Left ventricle myocardium superior (tissue), 1 donor: ENCODE results near the gene PCP2. TPM values are rescaled to one million over a fixed set of nuclear protein-coding genes. Genes with fewer than 3 reads are reported as not detected.
"Not testable (repeated sequence)": the region's sequence is repeated elsewhere in the genome, so short reads cannot be mapped to it uniquely, and the experiment has no call there.

ENCODE experiments used
- ATAC-seq: fragments of 200-7000 bp; cut with Tn5 transposase; one replicate; pipeline ENCODE4 v1.9.1; 2020; ENCODE audit warnings: mild to moderate bottlenecking, moderate library complexity
- DNase-seq: peaks from one replicate; pipeline ENCODE4 v3.0.0-alpha.2; 2020
- intact Hi-C: fragments of 100-400 bp; cut with micrococcal nuclease; formaldehyde crosslinking; loops from one replicate; pipeline ENCODE4 v1.11.0; 2022
- total RNA-seq: library from RNA; stranded (reverse); fragmentation: NEBNext Ultra II Directional; extraction: Animal tissue kit (Norgen Biotek cat#: 25700); gene quantifications from one replicate; pipeline ENCODE4 v1.2.1, GENCODE V29; 2021
- donor health status: DM: no; HTN: yes; CAD: no; lungs with severe emphysema.

Gene PCP2
- total RNA-seq, 1 donor from 2014 or later, result 6.5 TPM

DNA sequence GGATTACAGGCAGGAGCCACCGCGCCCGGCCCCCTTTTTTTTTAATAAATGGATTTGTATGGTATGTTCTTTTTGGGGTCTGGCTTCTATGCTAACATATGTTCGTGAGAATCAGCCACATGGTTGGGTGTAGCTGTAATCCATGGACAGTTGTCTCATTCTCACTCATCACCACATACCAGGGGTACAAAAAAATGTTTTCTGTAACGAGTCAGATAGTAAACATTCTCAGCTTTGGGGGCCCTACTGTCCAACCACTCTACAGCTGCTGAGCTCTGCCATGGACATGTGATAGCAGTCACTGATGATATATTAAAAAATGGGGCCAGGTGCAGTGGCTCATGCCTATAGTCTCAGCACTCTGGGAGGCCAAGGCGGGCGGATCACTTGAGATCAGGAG lies 30.2 kb upstream of the PCP2 start:
- DNase-seq, result no peak
- ATAC-seq, result no peak
- intact Hi-C loops, result no loop called here

DNA sequence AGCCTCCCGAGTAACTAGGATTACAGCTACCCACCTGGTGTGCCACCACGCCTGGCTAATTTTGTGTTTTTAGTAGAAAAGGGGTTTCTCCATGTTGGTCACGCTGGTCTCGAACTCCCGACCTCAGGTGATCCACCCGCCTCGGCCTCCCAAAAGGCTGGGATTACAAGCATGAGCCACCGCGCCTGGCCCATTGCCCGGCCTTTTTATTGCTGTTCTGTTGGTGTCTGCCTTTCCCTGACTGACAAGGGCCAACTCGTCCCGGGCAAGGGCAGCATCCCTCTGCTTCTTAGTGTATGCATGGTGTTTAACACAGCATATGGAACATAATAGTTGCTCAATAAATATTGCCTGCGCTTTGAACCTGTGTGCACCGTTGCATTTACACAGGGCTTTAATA lies 29.1 kb upstream of the PCP2 start:
- no peak for DNase-seq
- ATAC-seq, result no peak
- intact Hi-C loops, result no loop called here

DNA sequence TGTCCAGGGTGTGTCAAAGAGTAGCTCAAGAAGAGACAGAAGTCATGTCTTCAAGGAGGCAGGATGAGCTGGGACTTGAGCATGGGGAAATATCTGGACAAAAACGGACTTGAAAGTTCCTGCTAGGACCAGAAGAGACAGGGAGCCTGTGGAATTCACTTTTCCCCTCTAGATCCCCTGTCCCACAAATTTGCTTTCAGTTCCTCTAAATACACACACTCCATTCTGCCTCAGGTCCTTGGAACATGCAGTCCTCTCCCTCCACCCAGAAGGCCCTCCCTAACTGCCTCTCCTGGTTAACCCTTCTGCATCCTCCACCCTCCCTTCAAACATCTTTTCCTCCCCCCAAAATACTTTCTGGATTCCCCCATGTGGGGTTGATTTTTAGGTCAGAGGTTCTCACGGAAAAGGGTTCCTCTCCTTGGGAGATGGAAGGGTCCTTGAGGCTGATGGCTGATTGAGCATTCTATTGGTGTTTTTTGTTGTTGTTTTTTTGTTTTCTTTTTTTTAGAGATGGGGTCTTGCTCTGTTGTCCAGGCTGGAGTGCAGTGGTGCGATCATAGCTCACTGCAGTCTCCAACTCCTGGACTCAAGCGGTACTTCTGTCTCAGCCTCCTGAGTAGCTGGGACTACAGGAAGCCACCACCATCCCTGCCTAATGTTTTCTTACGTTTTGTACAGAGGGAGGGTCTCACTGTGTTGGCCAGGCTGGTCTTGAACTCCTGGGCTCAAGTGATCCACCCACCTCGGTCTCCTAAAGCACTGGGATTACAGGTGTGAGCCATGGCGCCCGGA lies 28.4 kb upstream of the PCP2 start:
- intact Hi-C loops, result no loop called here
- ATAC-seq, result no peak
- no peak for DNase-seq

DNA sequence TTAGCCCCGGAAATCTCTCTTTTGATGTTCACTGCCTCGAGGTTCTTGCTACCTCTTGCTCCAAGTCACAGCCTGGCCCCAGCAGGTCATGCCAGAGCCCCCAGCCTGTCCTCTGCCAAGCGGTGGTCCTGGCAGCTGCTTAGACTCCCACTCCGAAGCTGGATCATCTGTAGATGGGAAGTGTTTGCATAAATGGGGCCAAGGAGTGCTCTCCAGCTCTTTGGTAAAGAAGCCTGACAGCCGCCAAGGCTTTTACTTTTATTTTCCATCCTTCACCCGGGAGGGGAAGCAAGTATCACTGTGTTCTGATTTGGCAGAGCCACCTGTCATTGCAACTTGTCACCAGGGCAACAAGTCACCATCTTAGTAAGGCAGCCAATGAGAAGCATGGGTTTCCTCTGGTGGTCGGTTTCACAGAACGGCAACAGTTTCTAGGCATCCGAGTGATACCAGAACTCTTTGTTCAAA lies 24.7 kb upstream of the PCP2 start:
- no peak for DNase-seq
- intact Hi-C loops, result no loop called here
- ATAC-seq, result no peak

DNA sequence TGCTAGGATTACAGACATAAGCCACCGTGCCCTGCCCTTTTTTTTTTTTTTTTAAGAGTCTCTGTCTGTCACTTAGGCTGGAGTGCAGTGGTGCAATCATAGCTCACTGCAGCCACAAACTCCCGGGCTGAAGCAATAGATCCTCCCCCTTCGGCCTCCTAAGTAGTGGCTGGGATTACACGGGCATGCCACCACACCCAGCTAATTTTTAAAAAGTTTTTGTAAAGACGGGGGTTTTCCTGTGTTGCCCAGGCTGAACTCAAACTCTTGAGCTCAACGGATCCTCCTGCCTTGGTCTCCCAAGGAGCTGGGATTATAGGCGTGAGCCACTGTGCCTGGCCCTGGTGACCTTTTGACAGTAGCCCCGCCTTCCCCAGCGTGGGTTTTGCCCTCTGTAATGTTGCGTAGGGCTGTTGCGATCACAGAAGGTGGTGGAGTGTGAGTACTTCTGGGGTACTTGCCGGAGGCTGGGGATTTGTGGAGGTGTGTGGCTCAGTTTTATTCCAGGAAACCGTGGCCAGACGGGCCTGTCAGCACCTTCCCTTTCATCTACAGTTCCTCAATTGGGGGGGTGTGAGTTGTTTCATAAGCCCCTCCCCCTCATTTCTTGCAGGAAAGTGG lies 23.7 kb upstream of the PCP2 start:
- intact Hi-C loops, result no loop called here
- DNase-seq (no peak), ATAC-seq (peak; percentile 59)

DNA sequence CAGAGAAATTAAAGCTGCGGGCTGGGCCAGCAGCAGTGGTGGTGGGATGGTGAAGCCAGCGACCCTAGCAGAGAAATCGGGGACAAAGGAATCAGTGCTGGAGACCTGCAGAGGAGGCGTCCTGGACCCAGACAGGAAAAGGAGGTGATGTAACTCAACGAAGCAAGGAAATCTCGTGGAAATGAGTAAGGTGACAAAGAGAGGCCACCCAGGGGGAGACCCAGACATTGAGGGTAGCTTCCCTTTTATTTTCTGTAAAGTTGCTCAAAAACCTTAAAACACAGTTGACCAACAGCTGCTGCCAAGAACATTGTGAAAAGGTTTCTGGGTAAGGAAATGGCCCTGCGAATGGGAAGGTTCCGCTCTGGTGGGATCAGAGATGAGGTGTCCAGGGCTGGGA lies 22.1 kb upstream of the PCP2 start:
- no peak for DNase-seq
- intact Hi-C loops, result no loop called here
- no peak for ATAC-seq

DNA sequence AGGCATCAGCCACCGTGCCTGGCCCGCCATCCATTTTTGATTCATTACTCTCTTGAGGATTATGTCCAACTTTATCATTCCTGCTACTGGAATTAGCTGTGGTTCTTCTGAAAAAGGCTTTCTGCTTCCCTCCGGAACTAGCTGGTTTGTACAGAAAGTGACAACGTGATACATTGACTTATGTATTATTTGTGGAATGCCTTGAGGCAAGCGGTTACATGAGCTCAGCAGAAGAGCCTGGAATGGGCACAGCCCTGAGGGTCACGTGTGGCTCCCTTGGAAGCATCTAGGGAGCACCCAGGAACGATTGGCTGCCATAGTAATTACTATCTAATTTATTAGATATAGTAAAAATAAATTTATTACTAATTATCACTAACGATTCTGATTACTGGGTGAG lies 20.9 kb upstream of the PCP2 start:
- DNase-seq (no peak), ATAC-seq (no peak)
- intact Hi-C loops, result no loop called here

DNA sequence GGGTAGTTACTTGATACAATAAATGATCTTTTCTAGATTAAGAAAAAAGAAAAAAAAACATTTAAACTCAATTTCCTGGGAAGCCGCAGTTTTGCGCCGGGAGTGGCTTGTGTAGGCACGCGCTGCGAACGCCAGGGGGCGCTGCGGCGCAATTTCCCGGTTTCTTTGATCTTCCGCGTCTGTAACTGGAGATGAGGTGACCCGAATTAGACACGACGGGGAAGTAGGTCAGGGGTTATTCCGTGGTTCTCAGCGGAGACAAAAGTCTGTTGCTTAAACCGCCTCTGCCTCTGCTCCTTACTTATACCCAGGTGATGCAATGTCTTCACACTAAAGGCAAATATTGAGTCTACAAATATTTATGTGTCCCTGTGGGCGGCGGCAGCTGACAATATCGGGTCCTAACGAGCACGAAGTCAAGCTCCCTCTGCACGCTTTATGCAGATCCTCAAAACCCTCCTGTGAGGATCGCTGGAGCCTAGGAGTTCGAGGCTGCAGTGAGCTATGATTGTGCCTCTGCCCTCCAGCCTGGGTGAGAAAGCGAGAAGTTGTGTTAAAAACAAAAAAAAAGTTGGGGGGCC lies 18.6 kb upstream of the PCP2 start:
- intact Hi-C loops, result no loop called here
- ATAC-seq, result peak; percentile 84
- DNase-seq, result peak; percentile 89

DNA sequence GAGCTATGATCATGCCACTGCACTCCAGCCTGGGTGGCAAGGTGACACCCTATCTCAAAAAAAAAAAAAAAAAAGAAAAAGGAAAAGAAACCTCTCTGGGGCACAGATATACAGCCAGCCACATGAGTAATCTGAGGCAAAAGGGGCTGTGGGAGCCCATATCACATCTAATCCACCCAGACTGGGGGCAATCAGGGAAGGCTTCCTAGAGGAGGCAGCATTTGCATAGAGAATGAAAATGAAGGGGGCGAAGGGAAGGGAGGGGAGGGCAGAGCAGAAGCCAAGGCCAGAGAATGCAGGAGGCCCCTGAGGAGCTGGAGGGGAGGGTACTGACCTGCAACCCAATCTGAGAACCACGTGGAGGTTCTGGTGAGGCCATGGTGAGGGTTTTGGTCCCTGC lies 16.6 kb upstream of the PCP2 start:
- intact Hi-C loops, result no loop called here
- ATAC-seq (no peak), DNase-seq (no peak)

DNA sequence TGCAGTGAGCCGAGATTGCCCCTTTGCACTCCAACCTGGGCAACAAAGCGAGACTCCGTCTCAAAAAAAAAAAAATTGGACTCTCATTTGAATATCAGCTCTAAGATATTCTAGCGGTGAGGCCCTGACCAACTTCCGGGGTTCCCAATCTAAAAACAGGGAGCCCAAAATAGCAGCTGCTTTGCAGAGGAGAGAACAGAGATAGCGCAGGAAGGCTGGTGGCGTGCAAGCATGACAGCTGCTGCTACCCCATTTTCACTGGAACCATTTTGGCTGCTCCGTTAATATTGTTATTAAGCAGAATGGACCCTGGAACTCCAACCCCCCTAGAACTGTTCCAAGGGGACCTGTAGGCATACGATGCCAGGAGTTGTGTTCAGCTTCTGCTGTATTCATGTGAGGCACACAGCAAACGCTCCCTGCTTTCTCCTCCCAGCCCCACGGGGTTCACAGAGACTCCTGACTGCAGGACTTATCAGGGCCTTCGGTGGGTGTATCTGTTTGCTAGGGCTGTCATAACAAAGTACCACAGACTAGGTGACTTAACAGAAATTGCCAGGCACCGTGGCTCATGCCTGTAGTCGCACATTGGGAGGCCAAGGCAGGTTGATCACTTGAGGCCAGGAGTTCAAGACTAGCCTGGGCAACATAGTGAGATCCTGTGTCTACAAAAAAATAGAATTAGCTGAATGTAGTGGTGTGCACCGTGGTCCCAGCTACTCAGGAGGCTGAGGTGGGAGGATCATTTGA lies 14.9 kb upstream of the PCP2 start:
- ATAC-seq, result peak; percentile 43
- no peak for DNase-seq
- intact Hi-C loops, result no loop called here

DNA sequence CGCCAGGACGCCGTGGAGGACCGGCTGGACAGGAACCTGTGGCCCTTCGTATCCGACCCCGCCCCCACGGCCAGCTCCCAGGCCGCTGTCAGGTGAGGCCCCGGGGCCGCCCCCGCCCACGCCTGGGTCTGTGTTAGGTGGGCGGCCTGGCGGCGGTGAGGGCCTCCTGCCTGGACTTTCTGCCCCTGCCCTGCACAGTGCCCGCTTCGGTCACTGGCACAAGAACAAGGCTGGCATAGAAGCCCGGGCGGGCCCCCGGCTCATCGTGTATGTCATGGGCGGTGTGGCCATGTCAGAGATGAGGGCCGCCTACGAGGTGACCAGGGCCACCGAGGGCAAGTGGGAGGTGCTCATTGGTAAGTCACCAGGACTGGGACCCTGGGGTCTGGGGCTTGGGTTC lies 13.6 kb upstream of the PCP2 start:
- DNase-seq, result no peak
- intact Hi-C loops, result no loop called here
- no peak for ATAC-seq

DNA sequence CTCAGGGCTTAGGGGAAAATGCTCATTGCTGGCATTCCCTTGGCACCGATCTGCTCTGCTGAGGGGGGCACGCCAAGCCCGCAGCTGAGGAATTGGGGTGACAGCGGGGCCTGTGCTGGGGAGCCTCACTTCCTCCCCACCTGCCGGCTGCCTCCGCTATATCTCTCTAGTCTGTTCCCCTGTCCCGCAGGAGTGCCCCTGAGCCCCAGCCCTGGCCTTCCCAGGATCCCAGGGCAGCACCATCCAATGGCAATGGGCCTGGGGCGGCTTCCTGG lies 12.8 kb upstream of the PCP2 start:
- intact Hi-C loops, result no loop called here
- no peak for DNase-seq
- ATAC-seq, result no peak

DNA sequence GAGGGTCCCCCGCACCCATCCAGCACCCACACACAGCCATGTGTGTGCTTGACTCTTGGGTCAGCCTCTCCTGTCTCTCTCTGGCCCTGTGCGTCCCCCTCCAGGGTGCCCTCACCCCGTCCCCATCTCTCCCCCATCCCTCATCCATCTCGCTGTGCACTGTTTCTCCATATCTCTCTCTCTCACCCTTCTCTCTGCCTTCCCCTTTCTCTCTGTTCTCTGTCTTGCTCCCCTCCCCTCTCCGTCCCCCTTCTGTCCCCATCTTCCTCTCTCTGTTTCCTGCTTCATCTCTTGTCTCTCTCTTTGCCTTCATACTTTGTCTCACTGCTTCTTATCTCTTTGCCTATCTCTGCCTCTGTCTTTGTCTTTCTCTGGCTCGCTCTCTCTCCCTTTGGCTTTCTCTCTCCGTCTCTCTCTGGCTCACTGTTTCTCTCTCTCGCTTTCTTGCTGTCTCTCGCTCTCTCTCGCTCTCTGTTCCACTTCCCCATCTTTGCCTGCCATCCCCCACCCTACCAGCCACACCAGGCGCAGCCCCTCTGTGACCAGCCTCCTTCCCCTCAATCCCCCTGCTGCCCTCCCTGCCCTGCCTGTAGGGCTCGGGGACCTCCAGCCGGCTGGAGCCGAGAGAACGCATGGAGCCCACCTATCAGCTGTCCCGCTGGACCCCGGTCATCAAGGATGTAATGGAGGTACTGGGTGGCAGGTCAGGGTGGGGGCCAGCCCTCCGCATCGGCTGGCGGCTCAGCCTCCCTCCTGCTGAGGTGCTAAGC lies 12.3 kb upstream of the PCP2 start:
- intact Hi-C loops, result no loop called here
- no peak for DNase-seq
- ATAC-seq, result no peak

DNA sequence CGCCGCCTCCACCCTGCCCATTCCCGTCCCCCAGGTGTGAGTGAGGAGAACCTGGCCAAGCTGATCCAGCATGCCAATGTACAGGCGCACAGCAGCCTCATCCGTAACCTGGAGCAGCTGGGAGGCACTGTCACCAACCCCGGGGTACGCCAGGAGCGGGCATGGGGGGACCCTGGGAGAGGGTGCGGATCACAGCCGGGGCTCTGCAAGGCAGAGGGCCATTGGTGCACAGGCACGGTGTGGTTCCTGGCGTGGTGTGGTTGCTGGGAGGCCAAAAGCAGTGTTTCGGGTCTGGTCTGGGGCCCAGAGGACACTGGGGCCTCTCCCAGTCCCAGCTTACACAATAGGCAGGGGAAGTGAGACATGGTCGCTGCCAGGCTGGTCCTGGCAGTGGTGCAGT lies 11.6 kb upstream of the PCP2 start:
- no peak for ATAC-seq

DNA sequence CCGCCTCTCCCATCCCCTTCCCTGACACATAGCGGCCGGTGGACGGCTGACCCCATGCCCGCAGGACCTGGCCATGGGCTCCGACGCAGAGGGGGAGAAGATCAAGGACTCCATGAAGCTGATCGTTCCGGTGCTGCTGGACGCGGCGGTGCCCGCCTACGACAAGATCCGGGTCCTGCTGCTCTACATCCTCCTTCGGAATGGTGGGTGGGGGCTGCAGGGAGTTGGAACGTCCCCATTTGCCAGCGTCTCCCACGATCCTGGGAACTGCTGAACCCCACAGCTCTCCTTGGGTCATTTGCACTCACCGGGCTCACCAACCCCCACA lies 11.0 kb upstream of the PCP2 start:
- no peak for ATAC-seq
- no peak for DNase-seq
- intact Hi-C loops, result no loop called here

More for the DNA sequence above, 11.6 kb upstream of the PCP2 start:
- no peak for DNase-seq
- intact Hi-C loops, result no loop called here

DNA sequence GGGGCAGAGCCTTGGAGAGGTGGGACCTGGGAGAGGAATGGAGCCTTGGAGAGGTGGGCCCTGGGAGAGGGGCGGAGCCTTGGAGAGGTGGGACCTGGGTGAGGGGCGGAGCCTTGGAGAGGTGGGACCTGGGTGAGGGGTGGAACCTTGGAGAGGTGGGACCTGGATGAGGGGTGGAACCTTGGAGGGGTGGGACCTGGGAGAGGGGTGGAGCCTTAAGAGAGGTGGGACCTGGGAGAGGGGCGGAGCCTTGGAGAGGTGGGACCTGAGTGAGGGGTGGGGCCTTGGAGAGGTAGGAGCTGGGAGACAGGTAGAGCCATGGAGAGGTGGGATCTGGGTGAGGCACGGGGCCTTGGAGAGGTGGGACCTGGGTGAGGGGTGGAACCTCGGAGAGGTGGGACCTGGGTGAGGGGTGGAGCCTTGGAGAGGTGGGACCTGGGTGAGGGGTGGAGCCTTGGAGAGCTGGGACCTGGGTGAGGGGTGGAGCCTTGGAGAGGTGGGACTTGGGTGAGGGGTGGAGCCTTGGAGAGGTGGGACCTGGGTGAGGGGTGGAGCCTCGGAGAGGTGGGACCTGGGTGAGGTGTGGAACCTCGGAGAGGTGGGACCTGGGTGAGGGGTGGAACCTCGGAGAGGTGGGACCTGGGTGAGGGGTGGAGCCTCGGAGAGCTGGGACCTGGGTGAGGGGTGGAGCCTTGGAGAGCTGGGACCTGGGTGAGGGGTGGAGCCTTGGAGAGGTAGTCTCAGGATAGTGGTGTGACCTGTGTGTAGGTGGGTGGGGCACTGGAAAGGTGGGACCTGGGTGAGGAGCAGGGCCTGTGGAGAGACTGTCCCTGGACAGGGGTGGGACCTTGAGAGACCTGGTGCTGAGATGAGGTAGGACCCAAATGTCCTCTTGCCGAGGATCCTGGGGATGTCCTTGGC lies 10.4 kb upstream of the PCP2 start:
- intact Hi-C loops, DNase-seq, ATAC-seq: not testable (repeated sequence)

DNA sequence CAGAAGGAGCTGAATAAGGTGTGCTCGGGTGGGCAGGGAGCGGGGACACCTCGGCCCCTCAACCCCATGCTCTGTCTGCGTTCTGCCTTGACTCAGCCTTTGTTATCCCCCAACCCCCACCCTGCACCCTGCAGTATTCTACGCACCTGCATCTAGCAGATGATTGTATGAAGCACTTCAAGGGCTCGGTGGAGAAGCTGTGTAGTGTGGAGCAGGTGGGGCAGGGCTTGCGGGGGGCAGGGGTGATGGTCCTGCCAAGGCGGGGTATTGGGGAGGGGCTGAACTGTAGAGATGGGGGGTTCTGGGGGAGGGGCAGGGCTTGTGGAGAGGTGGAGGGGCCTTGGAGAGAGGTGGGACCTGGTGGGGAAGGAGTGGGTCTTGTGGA lies 9.5 kb upstream of the PCP2 start:
- no peak for DNase-seq
- intact Hi-C loops, result no loop called here

DNA sequence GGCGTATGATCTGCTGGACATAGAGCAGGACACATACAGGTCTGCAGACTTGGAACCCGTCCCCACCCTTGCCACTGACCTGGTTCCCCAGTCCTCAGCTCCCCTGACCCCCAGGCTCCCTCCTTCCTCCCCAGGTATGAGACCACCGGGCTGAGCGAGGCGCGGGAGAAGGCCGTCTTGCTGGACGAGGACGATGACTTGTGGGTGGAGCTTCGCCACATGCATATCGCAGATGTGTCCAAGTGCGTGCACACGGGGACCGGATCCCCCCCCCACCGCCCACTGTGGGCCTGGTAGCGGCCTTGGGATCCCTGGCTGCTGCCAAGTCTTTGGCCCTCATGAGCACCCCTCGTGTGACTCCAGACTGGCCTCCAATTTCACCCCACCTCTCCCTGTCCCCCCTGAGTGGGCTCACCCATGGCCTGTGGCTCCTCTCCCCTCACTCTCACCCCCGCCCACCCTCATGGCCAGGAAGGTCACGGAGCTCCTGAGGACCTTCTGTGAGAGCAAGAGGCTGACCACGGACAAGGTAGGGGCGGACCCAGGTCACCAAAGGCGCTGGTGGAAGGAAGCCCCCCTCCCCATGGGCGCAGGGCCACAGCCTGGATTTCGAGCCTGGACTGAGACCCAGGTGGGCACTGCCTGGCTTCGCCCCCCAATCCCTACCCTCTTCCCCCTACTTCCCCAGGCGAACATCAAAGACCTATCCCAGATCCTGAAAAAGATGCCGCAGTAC lies 8.9 kb upstream of the PCP2 start:
- ATAC-seq (no peak), DNase-seq (no peak)
- intact Hi-C loops, result no loop called here

More for the DNA sequence above, 9.5 kb upstream of the PCP2 start:
- ATAC-seq, result no peak
